Measurements from ENCODE around the gene CSDE1.
"Not testable (repeated sequence)": the region's sequence is repeated elsewhere in the genome, so short reads cannot be mapped to it uniquely, and the experiment has no call there.

The CSDE1 gene

GRCh38 chr1:114757455-114758255 is at the start of gene CSDE1:
Gene CSDE1, minus strand, starts transcription at chr1:114757984. Its CDS starts 18,094 bp downstream, at chr1:114739890.
- Histone ChIP-seq H3K36me3 (ENCODE audit: insufficient read depth, insufficient read length, low read length) (peaks cover 34% of the 10 kb centered on the region), H3K27me3 (ENCODE audit: insufficient read depth, insufficient read length) (no peaks in the 10 kb centered on the region), H3K4me3 (ENCODE audit: insufficient read length, low read depth) (peak within 1 kb of the TSS; percentile 100), H3K9me3 (ENCODE audit: insufficient read depth, low read length) (no peaks in the 10 kb centered on the region), H3K4me1 (ENCODE audit: insufficient read depth, insufficient read length) (peaks cover under 1% of the 10 kb centered on the region), H3K9ac (ENCODE audit: insufficient read length, low read depth) (peak within 1 kb of the TSS; percentile 100)
- TF ChIP-seq SUZ12 (IDR thresholded peaks at IDR 0.05; ENCODE audit: extremely low read depth, insufficient read depth, insufficient read length) (no peak), YY1 (IDR thresholded peaks at IDR 0.05; ENCODE audit: insufficient read depth, insufficient read length) (peak; percentile 96), ZNF274 (IDR thresholded peaks at IDR 0.05; ENCODE audit: low read depth, low read length) (no peak)
- DNase-seq (ENCODE audit: low read depth, low spot score), result peak; percentile 99

DNA sequence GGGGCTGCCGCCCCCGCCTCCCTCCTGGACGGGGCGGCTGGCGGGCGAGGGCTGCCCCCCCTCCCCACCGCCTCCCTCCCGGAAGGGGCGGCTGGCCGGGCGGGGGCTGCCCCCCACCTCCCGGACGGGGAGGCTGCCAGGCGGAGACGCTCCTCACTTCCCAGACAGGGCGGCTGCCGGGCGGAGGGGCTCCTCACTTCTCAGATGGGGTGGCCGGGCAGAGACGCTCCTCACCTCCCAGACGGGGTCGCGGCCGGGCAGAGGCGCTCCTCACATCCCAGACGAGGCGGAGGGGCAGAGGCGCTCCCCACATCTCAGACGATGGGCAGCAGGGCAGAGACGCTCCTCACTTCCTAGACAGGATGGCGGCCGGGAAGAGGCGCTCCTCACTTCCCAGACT is 46.7 kb upstream of the CSDE1 start:
- H3K9me3 ChIP-seq (ENCODE audit: insufficient read depth, low read length), result peaks cover 12% of the 10 kb centered on the region; the same call in 1 of the 2 replicates
- not testable (repeated sequence) for H3K27me3 ChIP-seq (ENCODE audit: insufficient read depth, insufficient read length); H3K4me1 ChIP-seq (ENCODE audit: insufficient read depth, insufficient read length); H3K4me3 ChIP-seq (ENCODE audit: insufficient read length, low read depth); H3K9ac ChIP-seq (ENCODE audit: insufficient read length, low read depth); DNase-seq (ENCODE audit: low read depth, low spot score); H3K36me3 ChIP-seq (ENCODE audit: insufficient read depth, insufficient read length, low read length)

DNA sequence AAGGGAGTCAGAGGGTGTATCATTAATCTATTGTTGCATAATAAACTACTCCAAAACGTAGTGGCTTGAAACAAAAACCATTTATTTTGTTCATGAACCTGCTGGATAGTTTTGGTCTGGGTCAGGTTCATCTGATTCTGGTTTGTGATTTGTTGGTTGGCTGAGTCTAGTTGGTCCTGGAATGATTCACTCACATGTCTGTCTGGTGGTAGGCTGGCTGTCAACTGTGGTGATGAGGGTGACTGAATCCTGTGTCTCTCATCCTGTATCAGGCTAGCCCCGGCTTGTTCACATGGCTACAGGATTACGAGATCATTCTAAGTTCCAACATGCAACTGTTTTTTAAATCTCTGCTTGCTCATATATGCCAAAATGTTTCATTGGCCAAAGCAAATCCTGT is 45.2 kb upstream of the CSDE1 start:
- Histone ChIP-seq H3K4me3 (ENCODE audit: insufficient read length, low read depth) (no peak overlapping the region), H3K9me3 (ENCODE audit: insufficient read depth, low read length) (peaks cover 12% of the 10 kb centered on the region; the same call in 1 of the 2 replicates), H3K36me3 (ENCODE audit: insufficient read depth, insufficient read length, low read length) (no peaks in the 10 kb centered on the region), H3K4me1 (ENCODE audit: insufficient read depth, insufficient read length) (no peaks in the 10 kb centered on the region), H3K9ac (ENCODE audit: insufficient read length, low read depth) (no peak overlapping the region), H3K27me3 (ENCODE audit: insufficient read depth, insufficient read length) (no peaks in the 10 kb centered on the region)
- no peak for DNase-seq (ENCODE audit: low read depth, low spot score)
- no peak for TF ChIP-seq ZNF274 (IDR thresholded peaks at IDR 0.05; ENCODE audit: low read depth, low read length)
- no peak for TF ChIP-seq YY1 (IDR thresholded peaks at IDR 0.05; ENCODE audit: insufficient read depth, insufficient read length)
- no peak for TF ChIP-seq SUZ12 (IDR thresholded peaks at IDR 0.05; ENCODE audit: extremely low read depth, insufficient read depth, insufficient read length)

- no peaks in the 10 kb centered on the region for H3K36me3 ChIP-seq (ENCODE audit: insufficient read depth, insufficient read length, low read length)
- H3K4me1 ChIP-seq (ENCODE audit: insufficient read depth, insufficient read length), result no peaks in the 10 kb centered on the region
- TF ChIP-seq YY1 (IDR thresholded peaks at IDR 0.05; ENCODE audit: insufficient read depth, insufficient read length), result no peak
- no peak for TF ChIP-seq SUZ12 (IDR thresholded peaks at IDR 0.05; ENCODE audit: extremely low read depth, insufficient read depth, insufficient read length)
- TF ChIP-seq ZNF274 (IDR thresholded peaks at IDR 0.05; ENCODE audit: low read depth, low read length), result no peak
- H3K27me3 ChIP-seq (ENCODE audit: insufficient read depth, insufficient read length), result no peaks in the 10 kb centered on the region
- H3K4me3 ChIP-seq (ENCODE audit: insufficient read length, low read depth), result no peak overlapping the region
- H3K9ac ChIP-seq (ENCODE audit: insufficient read length, low read depth), result no peak overlapping the region
- peaks cover 5% of the 10 kb centered on the region; the same call in 1 of the 2 replicates for H3K9me3 ChIP-seq (ENCODE audit: insufficient read depth, low read length)
- no peak for DNase-seq (ENCODE audit: low read depth, low spot score)
These were observed 36.3 kb upstream of the CSDE1 start for GRCh38 chr1:114794038-114794437.

DNA sequence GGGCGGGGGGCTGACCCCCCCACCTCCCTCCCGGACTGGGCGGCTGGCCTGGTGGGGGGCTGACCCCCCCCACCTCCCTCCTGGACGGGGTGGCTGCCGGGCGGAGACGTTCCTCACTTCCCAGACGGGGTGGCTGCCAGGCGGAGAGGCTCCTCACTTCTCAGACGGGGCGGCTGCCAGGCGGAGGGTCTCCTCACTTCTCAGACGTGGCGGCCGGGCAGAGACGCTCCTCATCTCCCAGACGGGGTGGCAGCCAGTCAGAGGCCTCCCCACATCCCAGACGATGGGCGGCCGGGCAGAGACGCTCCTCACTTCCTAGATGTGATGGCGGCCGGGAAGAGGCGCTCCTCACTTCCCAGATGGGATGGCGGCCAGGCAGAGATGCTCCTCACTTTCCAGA is 32.8 kb upstream of the CSDE1 start:
- not testable (repeated sequence) for H3K27me3 ChIP-seq (ENCODE audit: insufficient read depth, insufficient read length); H3K9ac ChIP-seq (ENCODE audit: insufficient read length, low read depth); H3K4me3 ChIP-seq (ENCODE audit: insufficient read length, low read depth); DNase-seq (ENCODE audit: low read depth, low spot score); H3K36me3 ChIP-seq (ENCODE audit: insufficient read depth, insufficient read length, low read length); H3K4me1 ChIP-seq (ENCODE audit: insufficient read depth, insufficient read length)
- peaks cover 12% of the 10 kb centered on the region; the same call in 1 of the 2 replicates for H3K9me3 ChIP-seq (ENCODE audit: insufficient read depth, low read length)

DNA sequence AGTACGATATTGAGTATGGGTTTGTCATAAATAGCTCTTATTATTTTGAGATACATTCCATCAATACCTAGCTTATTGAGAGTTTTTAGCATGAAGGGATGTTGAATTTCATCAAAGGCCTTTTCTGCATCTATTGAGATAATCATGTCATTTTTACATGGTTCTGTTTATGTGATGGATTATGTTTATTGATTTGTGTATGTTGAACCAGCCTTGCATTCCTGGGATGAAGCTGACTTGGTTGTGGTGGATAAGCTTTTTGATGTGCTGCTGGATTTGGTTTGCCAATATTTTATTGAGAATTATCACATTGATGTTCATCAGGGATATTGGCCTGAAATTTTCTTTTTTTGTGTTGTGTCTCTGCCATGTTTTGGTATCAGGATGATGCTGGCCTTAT is 28.7 kb upstream of the CSDE1 start:
- H3K9me3 ChIP-seq (ENCODE audit: insufficient read depth, low read length); H3K36me3 ChIP-seq (ENCODE audit: insufficient read depth, insufficient read length, low read length); H3K4me3 ChIP-seq (ENCODE audit: insufficient read length, low read depth); DNase-seq (ENCODE audit: low read depth, low spot score); H3K9ac ChIP-seq (ENCODE audit: insufficient read length, low read depth); H3K4me1 ChIP-seq (ENCODE audit: insufficient read depth, insufficient read length); H3K27me3 ChIP-seq (ENCODE audit: insufficient read depth, insufficient read length): not testable (repeated sequence)

- Histone ChIP-seq H3K4me1 (ENCODE audit: insufficient read depth, insufficient read length) (no peaks in the 10 kb centered on the region), H3K9ac (ENCODE audit: insufficient read length, low read depth) (no peak overlapping the region), H3K4me3 (ENCODE audit: insufficient read length, low read depth) (no peak overlapping the region), H3K36me3 (ENCODE audit: insufficient read depth, insufficient read length, low read length) (peaks cover 19% of the 10 kb centered on the region), H3K9me3 (ENCODE audit: insufficient read depth, low read length) (peaks cover 7% of the 10 kb centered on the region; the same call in 1 of the 2 replicates), H3K27me3 (ENCODE audit: insufficient read depth, insufficient read length) (peaks cover 3% of the 10 kb centered on the region)
- TF ChIP-seq YY1 (IDR thresholded peaks at IDR 0.05; ENCODE audit: insufficient read depth, insufficient read length) (no peak), ZNF274 (IDR thresholded peaks at IDR 0.05; ENCODE audit: low read depth, low read length) (no peak), SUZ12 (IDR thresholded peaks at IDR 0.05; ENCODE audit: extremely low read depth, insufficient read depth, insufficient read length) (no peak)
- DNase-seq (ENCODE audit: low read depth, low spot score), result no peak
These were observed 24.7 kb upstream of the CSDE1 start for GRCh38 chr1:114782476-114782875.
